Esophagus squamous epithelium (tissue), 4 donors: ENCODE measurements around the gene CNTNAP5.

Source experiments
- POLR2A ChIP-seq, 4 donors: fragments of 450-650 bp; IDR thresholded peaks; one replicate each; pipeline ENCODE4 v1.6.1; 2017; ENCODE audit warnings: antibody characterized with exemption in 4 of 4, mild to moderate bottlenecking in 4 of 4, moderate library complexity in 3 of 4
- TF ChIP-seq, protein P1 (sequence below), 6 experiments: fragments of 450-650 bp in 4 of 6; fragments of 200-600 bp in 2 of 6; sonication (generic) in 2 of 6; IDR thresholded peaks; one replicate each; pipeline ENCODE4 v1.5.1; 2016 to 2019; ENCODE audit warnings: antibody characterized with exemption in 6 of 6, mild to moderate bottlenecking in 4 of 6, moderate library complexity in 4 of 6

DNA sequence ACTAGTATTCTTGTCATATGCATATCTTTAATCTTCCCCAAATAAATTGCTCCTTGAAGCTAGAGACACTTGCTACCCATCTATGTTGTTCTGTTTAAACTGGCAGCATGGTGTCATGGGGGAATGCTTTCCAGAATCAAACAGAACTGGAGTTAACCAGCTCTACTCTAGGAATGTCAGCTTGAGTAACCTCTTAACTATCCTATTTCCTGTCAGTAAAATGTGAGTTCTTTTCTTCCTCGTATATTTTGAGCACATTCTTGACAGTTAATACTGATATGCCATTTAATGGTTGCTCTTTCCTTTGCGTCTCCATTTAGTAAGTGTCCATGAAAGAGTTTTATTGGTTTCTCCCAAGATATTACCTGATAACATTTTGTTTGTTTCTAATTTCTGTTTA, 23.0 kb downstream of the CNTNAP5 start:
- TF ChIP-seq, protein P1, sequence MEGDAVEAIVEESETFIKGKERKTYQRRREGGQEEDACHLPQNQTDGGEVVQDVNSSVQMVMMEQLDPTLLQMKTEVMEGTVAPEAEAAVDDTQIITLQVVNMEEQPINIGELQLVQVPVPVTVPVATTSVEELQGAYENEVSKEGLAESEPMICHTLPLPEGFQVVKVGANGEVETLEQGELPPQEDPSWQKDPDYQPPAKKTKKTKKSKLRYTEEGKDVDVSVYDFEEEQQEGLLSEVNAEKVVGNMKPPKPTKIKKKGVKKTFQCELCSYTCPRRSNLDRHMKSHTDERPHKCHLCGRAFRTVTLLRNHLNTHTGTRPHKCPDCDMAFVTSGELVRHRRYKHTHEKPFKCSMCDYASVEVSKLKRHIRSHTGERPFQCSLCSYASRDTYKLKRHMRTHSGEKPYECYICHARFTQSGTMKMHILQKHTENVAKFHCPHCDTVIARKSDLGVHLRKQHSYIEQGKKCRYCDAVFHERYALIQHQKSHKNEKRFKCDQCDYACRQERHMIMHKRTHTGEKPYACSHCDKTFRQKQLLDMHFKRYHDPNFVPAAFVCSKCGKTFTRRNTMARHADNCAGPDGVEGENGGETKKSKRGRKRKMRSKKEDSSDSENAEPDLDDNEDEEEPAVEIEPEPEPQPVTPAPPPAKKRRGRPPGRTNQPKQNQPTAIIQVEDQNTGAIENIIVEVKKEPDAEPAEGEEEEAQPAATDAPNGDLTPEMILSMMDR (IDR thresholded peaks at IDR 0.05), result no peak
- no peak for TF ChIP-seq POLR2A (IDR thresholded peaks at IDR 0.05)
